OCI-LY1 (cell line): Measurements from ENCODE around the gene MAPK9.

ENCODE experiments used
- CTCF ChIP-seq: fragments of 200-600 bp; sonication (generic), shearing (Covaris generic); IDR thresholded peaks from 2 replicates; pipeline ENCODE4 v1.5.1; 2017; ENCODE audit warnings: mild to moderate bottlenecking, antibody characterized with exemption, low read length, moderate library complexity, mixed read lengths
- EZH2 ChIP-seq: fragments of 200-600 bp; sonication (generic), shearing (Covaris generic); IDR thresholded peaks from 2 replicates; pipeline ENCODE4 v1.8.0; 2017; ENCODE audit warnings: borderline replicate concordance, mixed run types, mild to moderate bottlenecking, antibody characterized with exemption, low read length, moderate library complexity, mixed read lengths

GRCh38 chr5:180340856-180341255 is 49.0 kb upstream of the MAPK9 start:
- TF ChIP-seq CTCF (no peak), EZH2 (no peak)
